Activated T-cell treated with anti-CD3 and anti-CD28 coated beads, Interleukin-2, amount 50 U/mL, for 24 hours (primary cell): ENCODE measurements around the gene FBH1.
"Not testable (repeated sequence)": the region's sequence is repeated elsewhere in the genome, so short reads cannot be mapped to it uniquely, and the experiment has no call there.

Experiments used
- DNase-seq: peaks from one replicate; pipeline ENCODE4 v3.0.0-alpha.2; 2020
- H3K27ac Mint-ChIP-seq: 2 replicates; pipeline ENCODE4 v1.8.0; 2020; ENCODE audit warnings: mild to moderate bottlenecking, mixed read lengths
- H3K27me3 Mint-ChIP-seq: 2 replicates; pipeline ENCODE4 v1.8.0; 2020; ENCODE audit warnings: mixed read lengths
- H3K36me3 Mint-ChIP-seq: 2 replicates; pipeline ENCODE4 v1.8.0; 2020; ENCODE audit warnings: low read depth, mixed read lengths
- H3K4me1 Mint-ChIP-seq: 2 replicates; pipeline ENCODE4 v1.8.0; 2020; ENCODE audit warnings: low read depth, mixed read lengths
- H3K4me3 Mint-ChIP-seq: 2 replicates; pipeline ENCODE4 v1.8.0; 2020; ENCODE audit warnings: mild to moderate bottlenecking, moderate library complexity, mixed read lengths
- H3K9me3 Mint-ChIP-seq: 2 replicates; pipeline ENCODE4 v1.8.0; 2020; ENCODE audit warnings: mixed read lengths

Gene FBH1

DNA sequence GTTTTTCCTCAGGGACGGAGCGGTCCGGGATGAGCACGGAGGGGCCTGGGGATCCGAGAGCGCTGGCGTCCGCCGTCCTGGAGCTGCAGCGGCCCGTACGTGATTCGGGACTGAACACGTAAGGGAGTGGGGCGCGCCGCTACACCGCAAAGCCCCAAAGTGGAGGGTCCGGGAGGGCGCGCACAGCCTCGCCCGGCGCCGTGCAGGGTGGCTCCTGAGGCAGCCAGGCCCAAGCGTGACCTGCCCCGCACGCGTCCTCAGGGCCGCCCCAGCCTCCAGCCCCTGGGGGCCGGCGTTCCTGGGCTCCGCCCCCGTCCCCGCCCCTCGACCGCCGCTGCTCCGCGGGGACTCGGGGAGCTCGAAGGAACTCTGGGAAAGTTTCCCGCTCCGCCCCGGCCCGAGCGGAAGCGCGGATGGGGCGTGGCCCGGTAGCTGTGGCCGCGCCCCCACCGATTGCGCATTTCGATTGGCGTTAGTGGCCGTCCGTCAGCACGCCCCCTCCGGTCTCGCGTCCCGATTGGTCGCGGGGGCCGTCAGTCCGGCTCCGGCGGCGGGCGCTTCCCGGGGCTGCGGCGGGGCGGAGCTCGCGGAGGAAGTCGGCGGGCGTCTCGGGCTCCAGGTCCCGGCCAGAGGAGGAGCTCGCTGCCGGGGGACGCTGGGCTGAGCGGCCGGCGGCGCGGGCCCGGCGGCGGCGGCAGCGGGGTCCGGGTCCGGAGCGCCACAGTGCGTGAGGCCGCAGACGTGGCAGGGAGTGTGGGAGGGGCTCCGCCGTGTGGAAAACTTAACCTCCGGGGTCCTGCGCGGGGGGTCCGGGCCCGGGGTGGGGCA, at the start of gene FBH1, which contains the start of gene ANKRD16:
TSS of gene FBH1 (plus strand) at position 620 of the 828 bp plus-strand sequence. CDS start at position 723, 103 bp downstream.
TSS of gene ANKRD16 (minus strand) at position 270 of the 828 bp plus-strand sequence. CDS start 539 bp downstream, outside the sequence.
- H3K4me1 Mint-ChIP-seq = peaks cover 53% of the 10 kb centered on the region
- no peaks in the 10 kb centered on the region for H3K9me3 Mint-ChIP-seq
- peak within 1 kb of the TSS; percentile 90 for H3K27ac Mint-ChIP-seq
- peaks cover 68% of the 10 kb centered on the region for H3K36me3 Mint-ChIP-seq
- peak; percentile 100 for DNase-seq
- H3K27me3 Mint-ChIP-seq = no peaks in the 10 kb centered on the region
- peak within 1 kb of the TSS; percentile 87 for H3K4me3 Mint-ChIP-seq

DNA sequence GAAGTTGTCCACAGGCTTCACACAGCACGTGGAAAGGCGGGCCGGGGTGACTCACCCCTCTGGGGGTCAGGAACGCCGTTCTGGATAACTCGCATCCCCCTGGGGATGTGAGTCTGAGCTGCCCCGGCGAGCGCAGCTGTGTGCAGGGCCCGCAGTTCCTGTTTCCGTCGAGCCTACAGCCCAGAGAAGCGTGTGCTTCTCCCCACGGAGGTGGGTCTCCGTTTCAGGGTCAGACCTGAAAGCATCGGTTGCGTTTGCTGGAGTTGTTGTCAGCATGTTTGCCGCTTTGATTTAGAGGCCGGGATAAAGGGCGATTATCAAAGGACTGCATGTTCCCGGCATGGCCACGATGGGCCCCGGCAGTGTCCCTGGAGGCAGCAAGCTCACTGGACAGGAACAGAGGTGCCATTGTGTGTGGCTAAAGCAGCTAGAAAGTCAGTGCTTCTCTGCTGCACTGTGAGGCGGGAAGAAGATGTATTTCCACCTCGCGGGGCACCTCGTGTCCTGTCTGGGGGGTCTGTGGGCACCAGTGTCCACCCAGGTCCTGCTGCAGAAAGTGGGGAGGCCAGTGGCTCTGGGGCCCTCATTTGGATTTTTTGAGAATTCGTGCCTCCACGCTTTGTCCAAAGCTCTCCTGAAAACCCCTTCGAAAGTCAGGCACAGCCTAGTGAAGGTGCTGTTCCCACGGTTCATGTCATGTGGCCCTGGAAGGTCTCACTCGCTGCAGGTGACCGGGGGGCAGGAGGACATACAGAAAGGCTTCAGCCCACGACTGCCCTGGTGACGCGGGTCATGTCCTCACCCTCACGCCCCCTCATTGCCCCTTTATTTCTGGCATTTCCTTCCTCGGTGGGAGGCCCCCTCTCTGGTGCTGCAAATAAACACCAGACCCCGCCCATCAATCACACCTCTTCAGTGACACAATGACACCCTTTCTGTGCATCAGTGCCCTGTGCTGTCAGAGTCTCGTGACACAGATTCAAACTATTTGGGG, 49.4 kb upstream of the FBH1 start:
- Mint-ChIP-seq H3K9me3 (no peaks in the 10 kb centered on the region), H3K4me1 (peaks cover 24% of the 10 kb centered on the region), H3K27me3 (no peaks in the 10 kb centered on the region), H3K36me3 (no peaks in the 10 kb centered on the region), H3K27ac (no peak overlapping the region), H3K4me3 (no peak overlapping the region)
- no peak for DNase-seq

DNA sequence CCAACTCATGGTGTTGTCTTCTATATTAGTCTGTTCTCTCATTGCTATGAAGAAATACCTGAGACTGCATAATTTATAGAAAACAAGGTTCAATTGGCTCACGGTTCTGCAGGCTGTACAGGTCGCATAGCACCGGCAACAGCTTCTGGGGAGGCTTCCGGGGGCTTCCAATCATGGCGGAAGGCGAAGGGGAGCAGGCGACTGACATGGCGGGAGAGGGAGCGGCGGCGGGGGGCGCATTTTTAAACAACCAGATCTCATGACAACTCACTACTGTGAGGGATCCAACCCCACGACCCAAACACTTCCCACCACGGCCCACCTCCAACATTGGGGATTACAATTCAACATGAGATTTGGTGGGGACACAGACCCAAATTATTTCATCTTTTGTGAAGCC, 48.1 kb upstream of the FBH1 start:
- H3K36me3 Mint-ChIP-seq = no peaks in the 10 kb centered on the region
- no peak overlapping the region for H3K4me3 Mint-ChIP-seq
- DNase-seq = no peak
- no peaks in the 10 kb centered on the region for H3K9me3 Mint-ChIP-seq
- no peak overlapping the region for H3K27ac Mint-ChIP-seq
- H3K4me1 Mint-ChIP-seq = peaks cover 33% of the 10 kb centered on the region
- no peaks in the 10 kb centered on the region for H3K27me3 Mint-ChIP-seq

DNA sequence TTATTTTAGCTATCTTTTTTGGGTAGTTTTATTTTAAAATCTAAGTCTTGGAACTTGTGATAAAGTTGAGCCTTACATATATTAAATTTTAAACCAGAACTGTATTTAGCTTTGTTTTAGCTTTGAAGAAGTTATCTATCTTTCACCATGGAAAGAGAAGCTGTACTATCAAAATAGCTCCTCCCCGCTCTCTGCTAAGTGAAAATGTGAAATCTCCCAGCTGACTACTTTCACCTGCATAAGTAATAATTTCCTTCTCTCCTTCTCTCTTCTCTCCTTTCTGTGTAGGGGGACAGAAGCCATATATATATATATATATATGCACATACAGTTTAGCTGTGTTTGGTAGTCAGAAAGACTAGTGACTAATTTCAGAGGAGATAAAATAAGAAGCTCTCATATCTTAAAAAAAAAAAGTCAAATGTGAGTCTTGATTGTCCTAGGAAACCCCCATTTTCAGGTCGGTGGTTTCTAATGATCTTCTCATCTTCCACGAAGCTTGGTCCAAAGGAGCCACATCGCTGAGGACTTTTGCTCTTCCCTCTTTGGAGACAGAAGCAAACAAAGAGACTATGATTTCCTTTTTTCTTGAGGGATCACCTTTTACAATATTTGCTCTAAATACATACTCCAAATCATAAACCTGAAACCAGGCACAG, 46.2 kb upstream of the FBH1 start:
- no peaks in the 10 kb centered on the region for H3K36me3 Mint-ChIP-seq
- no peaks in the 10 kb centered on the region for H3K27me3 Mint-ChIP-seq
- H3K9me3 Mint-ChIP-seq = no peaks in the 10 kb centered on the region
- peak overlapping the region; percentile 23 for H3K4me3 Mint-ChIP-seq
- H3K27ac Mint-ChIP-seq = peak overlapping the region; percentile 85
- peaks cover 33% of the 10 kb centered on the region for H3K4me1 Mint-ChIP-seq
- no peak for DNase-seq

DNA sequence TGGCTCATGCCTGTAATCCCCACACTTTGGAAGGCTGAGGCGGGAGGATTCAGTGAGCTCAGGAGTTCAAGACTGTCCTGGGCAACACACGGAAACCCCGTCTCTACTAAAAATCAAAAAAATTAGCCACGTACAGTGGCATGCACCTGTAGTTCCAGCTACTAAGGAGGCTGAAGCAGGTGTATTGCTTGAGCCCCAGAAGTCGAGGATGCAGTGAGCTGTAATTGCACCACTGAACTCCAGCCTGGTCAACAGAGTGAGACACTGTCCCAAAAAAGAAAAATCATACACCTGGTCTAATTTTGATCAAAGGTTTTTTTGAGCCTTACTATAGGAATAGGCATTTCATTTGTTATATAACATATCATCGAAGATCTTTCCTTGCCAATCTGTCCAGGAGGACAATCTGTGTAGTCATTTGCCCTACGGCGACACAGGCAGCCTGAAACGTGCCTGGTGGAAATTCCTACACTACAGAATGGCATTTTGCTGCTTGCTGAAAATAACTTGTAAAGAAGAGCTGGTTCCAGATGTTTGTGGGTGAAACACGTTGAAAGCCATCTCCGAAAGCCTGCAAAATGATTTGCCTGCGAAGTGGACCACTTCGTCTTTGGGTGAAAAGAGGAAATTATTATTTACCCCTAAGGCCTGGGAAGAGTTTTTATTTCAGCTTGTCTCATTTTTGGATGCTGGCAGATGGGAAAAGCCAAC, 45.5 kb upstream of the FBH1 start:
- no peaks in the 10 kb centered on the region for H3K36me3 Mint-ChIP-seq
- peak overlapping the region; percentile 23 for H3K4me3 Mint-ChIP-seq
- no peaks in the 10 kb centered on the region for H3K9me3 Mint-ChIP-seq
- H3K4me1 Mint-ChIP-seq = peaks cover 33% of the 10 kb centered on the region
- no peak for DNase-seq
- no peaks in the 10 kb centered on the region for H3K27me3 Mint-ChIP-seq
- H3K27ac Mint-ChIP-seq = peak overlapping the region; percentile 85

DNA sequence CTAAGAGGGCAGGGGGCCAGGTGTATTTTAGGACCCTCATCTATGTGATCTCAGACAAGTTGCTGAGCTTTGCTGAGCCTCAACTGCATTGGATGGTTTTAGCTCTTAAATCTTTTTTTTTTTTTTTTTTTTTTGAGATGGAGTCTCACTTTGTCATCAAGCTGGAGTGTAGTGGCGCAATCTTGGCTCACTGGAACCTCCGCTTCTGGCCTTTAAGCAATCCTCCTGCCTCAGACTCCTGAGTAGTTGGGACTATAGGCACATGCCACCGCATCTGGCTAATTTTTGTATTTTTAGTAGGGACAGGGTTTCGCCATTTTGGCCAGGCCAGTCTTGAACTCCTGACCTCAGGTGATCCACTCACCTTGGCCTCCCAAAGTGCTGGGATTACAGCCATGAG, 43.4 kb upstream of the FBH1 start:
- DNase-seq, H3K9me3 Mint-ChIP-seq, H3K27me3 Mint-ChIP-seq, H3K4me3 Mint-ChIP-seq, H3K36me3 Mint-ChIP-seq: not testable (repeated sequence)
- Mint-ChIP-seq H3K27ac (peak overlapping the region; percentile 93), H3K4me1 (peaks cover 33% of the 10 kb centered on the region)

DNA sequence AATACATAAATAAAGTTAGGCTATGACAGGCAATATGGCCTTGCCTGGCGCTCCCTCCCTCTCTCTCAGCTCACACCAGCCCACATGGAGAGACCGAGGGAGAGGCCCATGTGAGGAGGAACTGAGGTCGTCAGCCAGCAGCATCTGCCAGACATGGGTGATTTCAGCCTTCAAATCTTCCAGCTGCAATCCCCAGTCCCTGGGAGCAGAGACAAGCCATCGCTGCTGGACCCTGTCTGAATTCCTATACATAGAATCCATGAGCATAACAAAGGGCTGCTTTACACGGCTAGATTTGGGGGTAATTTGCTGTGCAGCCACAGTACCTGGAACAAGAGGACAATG, 35.9 kb upstream of the FBH1 start:
- no peak overlapping the region for H3K4me3 Mint-ChIP-seq
- H3K36me3 Mint-ChIP-seq = no peaks in the 10 kb centered on the region
- H3K27me3 Mint-ChIP-seq = no peaks in the 10 kb centered on the region

DNA sequence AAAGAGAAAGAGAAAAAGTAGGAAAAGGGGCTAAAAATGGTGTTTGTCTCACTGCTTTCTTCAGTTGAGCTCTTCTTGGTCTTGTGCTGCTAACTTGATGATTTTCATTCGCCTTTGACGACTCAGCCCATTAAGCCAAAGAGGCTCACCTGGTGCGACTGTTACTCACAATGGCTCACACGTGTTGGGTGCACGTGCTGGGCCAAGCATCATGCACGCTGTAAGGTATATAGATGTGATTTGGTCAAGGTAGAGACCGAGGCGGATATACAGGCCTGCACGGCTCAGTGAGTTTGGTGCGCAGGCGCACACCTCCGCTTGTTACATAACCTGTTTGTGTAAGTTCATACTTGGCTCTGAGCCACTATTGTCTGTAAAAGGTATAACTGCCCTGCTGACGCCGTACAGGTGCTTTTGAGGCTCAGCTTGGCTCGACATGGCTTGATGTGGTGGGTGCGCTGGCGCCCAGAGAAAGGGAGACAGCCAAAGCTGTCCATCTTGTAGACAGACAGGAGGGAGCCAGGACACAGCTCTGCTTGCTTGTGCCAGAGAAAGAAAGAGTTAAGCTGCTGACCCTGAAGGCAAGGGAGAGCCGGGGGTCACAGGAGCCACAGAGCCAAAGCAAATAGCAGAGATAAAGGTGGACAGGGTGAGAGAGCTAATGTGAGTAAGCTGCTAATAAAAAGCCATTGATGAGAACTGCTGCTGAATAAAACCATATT, 33.9 kb upstream of the FBH1 start:
- no peak overlapping the region for H3K4me3 Mint-ChIP-seq
- no peaks in the 10 kb centered on the region for H3K36me3 Mint-ChIP-seq
- no peak for DNase-seq
- no peaks in the 10 kb centered on the region for H3K9me3 Mint-ChIP-seq
- H3K4me1 Mint-ChIP-seq = no peaks in the 10 kb centered on the region
- H3K27ac Mint-ChIP-seq = no peak overlapping the region
- no peaks in the 10 kb centered on the region for H3K27me3 Mint-ChIP-seq

More for the DNA sequence above, 35.9 kb upstream of the FBH1 start:
- no peak overlapping the region for H3K27ac Mint-ChIP-seq
- H3K9me3 Mint-ChIP-seq = no peaks in the 10 kb centered on the region
- DNase-seq = no peak
- no peaks in the 10 kb centered on the region for H3K4me1 Mint-ChIP-seq

DNA sequence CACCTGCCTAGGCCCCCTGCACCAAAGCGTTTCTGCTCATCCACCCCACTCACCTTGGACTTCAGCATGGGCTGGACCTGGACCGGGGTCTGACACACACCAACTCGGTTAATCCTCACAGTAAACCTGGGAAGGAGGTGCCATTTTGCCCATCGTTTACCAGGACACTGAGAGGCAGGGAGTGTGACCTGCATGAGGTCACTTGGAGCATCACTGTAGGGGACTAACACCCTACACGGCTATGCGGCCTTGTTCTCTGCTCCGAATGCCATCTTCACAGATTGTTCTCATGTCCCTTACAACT, 33.4 kb upstream of the FBH1 start:
- no peaks in the 10 kb centered on the region for H3K27me3 Mint-ChIP-seq
- H3K4me3 Mint-ChIP-seq = no peak overlapping the region
- H3K27ac Mint-ChIP-seq = no peak overlapping the region
- H3K36me3 Mint-ChIP-seq = peaks cover 4% of the 10 kb centered on the region
- H3K4me1 Mint-ChIP-seq = no peaks in the 10 kb centered on the region
- H3K9me3 Mint-ChIP-seq = no peaks in the 10 kb centered on the region
- no peak for DNase-seq

DNA sequence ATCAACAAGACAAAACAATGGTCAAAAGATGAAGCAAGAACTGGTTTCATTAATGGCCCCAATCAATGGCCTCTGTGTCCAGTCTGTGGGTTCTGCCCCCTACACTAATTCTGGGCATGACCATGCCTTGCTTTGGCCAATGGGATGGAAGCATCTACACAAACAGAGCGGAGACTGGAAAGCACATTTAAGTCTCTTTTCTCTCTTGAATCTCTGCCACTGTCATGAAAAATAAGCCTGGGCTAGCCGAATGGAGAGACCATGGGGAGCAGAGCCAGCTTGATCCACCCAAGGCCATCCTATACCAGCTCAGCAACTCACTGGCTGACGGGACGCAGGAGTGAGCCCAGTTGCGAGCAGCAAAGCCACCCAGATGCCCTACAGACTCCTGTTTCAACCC, 31.2 kb upstream of the FBH1 start:
- Mint-ChIP-seq H3K27me3 (no peaks in the 10 kb centered on the region), H3K27ac (no peak overlapping the region), H3K4me1 (peaks cover 2% of the 10 kb centered on the region), H3K4me3 (no peak overlapping the region), H3K36me3 (peaks cover 7% of the 10 kb centered on the region), H3K9me3 (no peaks in the 10 kb centered on the region)
- DNase-seq = peak; percentile 9

DNA sequence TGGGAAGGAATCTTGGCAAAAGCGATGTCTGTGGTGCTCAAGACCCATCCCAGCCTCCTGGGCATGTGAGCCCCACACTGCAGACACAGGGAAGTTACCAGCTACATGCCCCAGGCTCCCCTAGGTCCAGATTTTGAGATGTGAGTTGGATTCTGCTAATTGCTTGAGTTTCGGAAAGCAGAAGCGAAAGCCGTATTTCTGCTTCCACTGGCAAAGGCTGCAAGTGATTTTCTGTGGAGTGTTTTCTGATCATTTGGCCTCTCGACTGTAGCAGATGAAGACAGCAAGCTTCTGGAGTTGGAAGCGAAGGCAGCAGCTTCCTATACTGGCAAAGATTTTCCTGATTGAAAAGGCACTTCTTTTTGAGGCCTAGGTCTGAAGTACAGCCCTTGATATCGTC, 30.0 kb upstream of the FBH1 start:
- H3K36me3 Mint-ChIP-seq = peaks cover 7% of the 10 kb centered on the region
- H3K4me3 Mint-ChIP-seq = no peak overlapping the region
- no peak overlapping the region for H3K27ac Mint-ChIP-seq
- no peaks in the 10 kb centered on the region for H3K9me3 Mint-ChIP-seq
- no peak for DNase-seq
- peaks cover 2% of the 10 kb centered on the region for H3K4me1 Mint-ChIP-seq
- H3K27me3 Mint-ChIP-seq = no peaks in the 10 kb centered on the region

DNA sequence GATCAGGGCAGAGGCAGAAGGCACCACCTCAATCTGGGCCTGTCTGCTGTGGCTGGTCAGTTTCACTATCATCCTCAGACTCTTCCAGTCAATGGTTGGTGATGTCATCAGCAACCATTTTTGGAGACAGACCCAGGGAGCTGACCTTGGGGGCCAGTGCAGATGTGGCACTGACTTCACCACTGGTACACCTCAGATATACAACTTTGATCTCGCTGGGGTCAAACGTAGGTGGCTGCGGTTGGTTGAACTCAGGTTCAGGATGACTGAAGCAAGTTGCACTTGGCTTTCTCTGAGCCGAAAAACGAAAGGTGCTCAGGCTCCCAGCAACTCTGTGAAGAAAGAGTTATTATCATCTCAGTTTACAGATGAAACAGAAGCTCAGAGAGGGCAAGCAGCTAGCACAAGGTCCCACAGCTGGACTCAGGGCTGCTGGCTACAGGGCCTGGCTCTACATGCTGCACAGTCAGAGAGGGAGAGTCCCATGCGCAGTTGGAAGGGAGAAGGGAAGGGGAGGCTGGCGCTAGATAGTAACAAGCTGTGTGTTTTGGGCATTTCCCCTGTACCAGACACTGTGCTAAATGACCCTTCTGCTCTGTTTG, 27.6 kb upstream of the FBH1 start:
- H3K4me1 Mint-ChIP-seq = peaks cover 2% of the 10 kb centered on the region
- no peaks in the 10 kb centered on the region for H3K27me3 Mint-ChIP-seq
- H3K27ac Mint-ChIP-seq = no peak overlapping the region
- no peak overlapping the region for H3K4me3 Mint-ChIP-seq
- DNase-seq = no peak
- no peaks in the 10 kb centered on the region for H3K9me3 Mint-ChIP-seq
- H3K36me3 Mint-ChIP-seq = peaks cover 7% of the 10 kb centered on the region

DNA sequence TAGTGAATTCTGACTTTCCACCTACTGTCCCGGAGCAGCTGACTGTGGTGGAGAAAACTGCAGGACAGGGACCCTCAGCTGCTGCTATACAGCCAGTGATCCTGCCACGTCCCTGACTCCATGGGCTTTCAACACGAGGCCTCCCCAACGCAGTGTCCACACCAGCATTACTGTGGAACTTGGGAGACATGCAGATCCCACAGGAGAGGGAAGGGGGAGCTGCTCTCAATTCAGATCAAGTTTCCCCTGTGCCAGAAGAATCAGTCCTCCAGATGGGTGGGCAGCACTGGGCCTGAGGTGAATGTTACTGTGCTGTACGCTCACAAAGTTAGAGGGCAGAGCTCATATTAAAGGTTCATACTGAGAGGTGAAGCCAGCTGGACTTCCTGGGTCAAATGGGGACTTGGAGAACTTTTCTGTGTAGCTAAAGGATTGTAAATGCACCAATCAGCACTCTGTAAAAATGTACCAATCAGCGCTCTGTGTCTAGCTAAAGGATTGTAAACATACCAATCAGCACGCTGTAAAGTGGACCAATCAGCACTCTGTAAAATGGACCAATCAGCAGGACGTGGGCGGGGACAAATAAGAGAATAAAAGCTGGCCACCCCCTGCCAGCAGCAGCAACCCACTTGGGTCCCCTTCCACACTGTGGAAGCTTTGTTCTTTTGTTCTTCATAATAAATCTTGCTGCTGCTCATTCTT, 26.9 kb upstream of the FBH1 start:
- H3K27ac Mint-ChIP-seq, DNase-seq, H3K4me1 Mint-ChIP-seq, H3K4me3 Mint-ChIP-seq, H3K9me3 Mint-ChIP-seq, H3K27me3 Mint-ChIP-seq, H3K36me3 Mint-ChIP-seq: not testable (repeated sequence)
